Left renal cortex interstitium (tissue), 4 donors: ENCODE data around the gene TRAPPC10. TPM values are rescaled to one million over a fixed set of nuclear protein-coding genes. Genes with fewer than 3 reads are reported as not detected.
"Not testable (repeated sequence)": the region's sequence is repeated elsewhere in the genome, so short reads cannot be mapped to it uniquely, and the experiment has no call there.

Experiments used
- DNase-seq, 4 donors: peaks; one replicate each; pipeline ENCODE4 v3.0.0-alpha.2; 2013; ENCODE audit warnings: low read depth in 4 of 4, low spot score in 2 of 4, missing footprints in 1 of 4
- polyA plus RNA-seq, 4 donors: library from polyadenylated mRNA; unstranded; fragments of 120-200 nt; gene quantifications; one replicate each; pipeline ENCODE4 v1.2.1, GENCODE V29; 2013; ENCODE audit not compliant: insufficient read length in 4 of 4

TRAPPC10 gene
- polyA plus RNA-seq, 4 donors, result 29.7 to 48.8 (median 39.9) TPM

DNA sequence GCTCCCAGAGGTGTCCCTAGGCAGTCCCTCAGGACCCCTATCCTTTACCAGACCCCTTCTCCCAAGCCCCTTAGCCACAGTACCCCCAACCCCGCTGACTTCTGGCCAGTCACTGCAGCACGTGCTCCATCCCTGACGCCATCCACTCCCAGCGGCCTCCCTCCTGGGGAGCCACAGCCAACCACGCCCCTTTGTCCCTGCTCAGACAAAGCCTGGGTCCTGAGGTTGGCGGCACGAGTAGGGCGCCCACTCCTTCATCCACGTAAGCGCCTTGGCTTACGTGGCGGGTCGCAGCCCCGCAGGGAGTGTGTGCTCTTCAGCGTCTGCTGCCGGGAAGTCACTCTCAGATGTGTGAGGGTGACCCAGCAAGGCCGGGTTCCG, 128.4 kb downstream of the TRAPPC10 start:
- not testable (repeated sequence) for DNase-seq

- DNase-seq, result not testable (repeated sequence)
These were observed 130.4 kb downstream of the TRAPPC10 start for GRCh38 chr21:44142470-44142869.

- DNase-seq, result not testable (repeated sequence)
These were observed 131.3 kb downstream of the TRAPPC10 start for GRCh38 chr21:44143380-44143779.

GRCh38 chr21:44143996-44144395, 131.9 kb downstream of the TRAPPC10 start:
- DNase-seq, result not testable (repeated sequence)

- DNase-seq, result not testable (repeated sequence)
These were observed 132.9 kb downstream of the TRAPPC10 start for GRCh38 chr21:44144784-44145602.

GRCh38 chr21:44145616-44146015, 133.5 kb downstream of the TRAPPC10 start:
- DNase-seq, result not testable (repeated sequence)

DNA sequence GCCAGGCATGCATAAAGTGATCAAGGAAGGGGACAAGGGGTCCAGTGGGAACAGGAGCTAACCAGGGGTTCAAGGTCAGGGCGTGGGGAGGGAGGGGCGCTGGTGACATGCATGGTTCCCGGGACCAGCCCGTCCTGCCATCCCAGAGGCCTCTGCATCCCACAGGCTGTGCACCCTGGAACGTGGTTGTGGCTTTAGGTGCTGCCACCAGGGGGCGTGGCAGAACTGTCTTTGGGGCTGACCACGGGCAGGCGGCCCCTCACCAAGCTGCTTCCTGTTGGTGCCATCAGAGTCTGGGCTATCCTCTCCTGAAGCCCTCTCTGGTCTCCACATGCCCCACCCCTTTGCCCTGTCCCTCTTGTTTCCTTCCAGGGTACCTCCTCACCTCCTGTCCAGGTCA, 135.0 kb downstream of the TRAPPC10 start:
- DNase-seq, result not testable (repeated sequence)

- DNase-seq, result not testable (repeated sequence)
These were observed 138.1 kb downstream of the TRAPPC10 start for GRCh38 chr21:44150255-44150654.

DNA sequence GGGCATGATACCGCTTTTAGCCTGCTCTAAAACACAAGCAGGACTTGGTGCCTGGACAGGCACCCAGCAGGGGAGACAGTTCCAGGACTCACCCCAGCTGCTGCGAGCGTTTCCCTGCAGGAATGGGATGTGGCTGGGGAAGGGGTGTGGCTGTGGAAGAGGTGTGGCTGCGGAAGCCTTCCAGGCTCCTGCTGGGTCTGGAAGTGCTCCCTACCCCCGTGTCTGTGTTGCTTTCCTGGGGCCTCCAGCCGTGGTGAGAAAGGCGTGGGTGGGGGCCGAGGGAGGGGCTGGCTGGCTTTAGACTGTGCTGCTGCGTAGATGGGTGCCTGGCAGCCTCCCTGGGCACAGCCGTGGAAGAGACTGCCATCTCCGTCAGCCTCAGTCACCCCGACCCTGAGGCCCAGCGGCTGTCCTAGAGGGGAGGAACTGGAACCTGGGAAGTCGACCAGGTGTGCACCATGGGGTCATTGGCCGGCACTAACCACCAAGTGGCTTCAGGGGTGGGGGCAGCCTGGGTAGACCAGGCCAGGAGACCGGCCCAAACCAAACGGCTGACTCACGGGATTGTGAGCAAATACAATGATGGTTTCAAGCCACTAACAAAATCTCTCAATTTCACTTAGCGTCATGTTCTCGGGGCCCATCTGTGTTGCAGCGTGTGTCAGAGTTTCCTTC, 141.2 kb downstream of the TRAPPC10 start:
- DNase-seq, result not testable (repeated sequence)

- not testable (repeated sequence) for DNase-seq
These were observed 141.8 kb downstream of the TRAPPC10 start for GRCh38 chr21:44153889-44154228.

- DNase-seq, result not testable (repeated sequence)
These were observed 142.7 kb downstream of the TRAPPC10 start for GRCh38 chr21:44154816-44155230.

GRCh38 chr21:44155231-44155993, 143.3 kb downstream of the TRAPPC10 start:
- DNase-seq, result not testable (repeated sequence)

- DNase-seq, result not testable (repeated sequence)
These were observed 143.9 kb downstream of the TRAPPC10 start for GRCh38 chr21:44155994-44156380.

Other genes with a start within 250 kb of the TRAPPC10 start
- 10 to 100 TPM; 40.5 to 64.9 (median 46.9) TPM for gene CSTB, start 236.0 kb upstream of the TRAPPC10 start, polyA plus RNA-seq
- gene RRP1, start 222.7 kb upstream of the TRAPPC10 start, polyA plus RNA-seq, result 10 to 100 TPM; 27.1 to 34.6 (median 33.7) TPM
- gene AGPAT3, start 147.1 kb upstream of the TRAPPC10 start, polyA plus RNA-seq, result 10 to 100 TPM; 52.1 to 73.5 (median 61.4) TPM
- gene PWP2, start 95.1 kb downstream of the TRAPPC10 start, polyA plus RNA-seq, result 10 to 100 TPM in 1 of 4 donors, 1 to 10 TPM in 3; 4.1 to 10.1 (median 5.9) TPM
- gene GATD3, start 121.4 kb downstream of the TRAPPC10 start, polyA plus RNA-seq, result 10 to 100 TPM; 32.8 to 50.7 (median 36.3) TPM
- gene ICOSLG, start 228.6 kb downstream of the TRAPPC10 start, polyA plus RNA-seq, result 10 to 100 TPM in 2 of 4 donors, 1 to 10 TPM in 2; 6.7 to 15.4 (median 9.8) TPM
- gene DNMT3L, start 249.6 kb downstream of the TRAPPC10 start, polyA plus RNA-seq, result not detected